ENCODE data around the gene LDB2. TPM values are rescaled to one million over a fixed set of nuclear protein-coding genes. Genes with fewer than 3 reads are reported as not detected.

Gene LDB2
- total and polyA plus RNA-seq, 2 experiments from 2014 or later: 48.6 to 80.1 TPM

DNA sequence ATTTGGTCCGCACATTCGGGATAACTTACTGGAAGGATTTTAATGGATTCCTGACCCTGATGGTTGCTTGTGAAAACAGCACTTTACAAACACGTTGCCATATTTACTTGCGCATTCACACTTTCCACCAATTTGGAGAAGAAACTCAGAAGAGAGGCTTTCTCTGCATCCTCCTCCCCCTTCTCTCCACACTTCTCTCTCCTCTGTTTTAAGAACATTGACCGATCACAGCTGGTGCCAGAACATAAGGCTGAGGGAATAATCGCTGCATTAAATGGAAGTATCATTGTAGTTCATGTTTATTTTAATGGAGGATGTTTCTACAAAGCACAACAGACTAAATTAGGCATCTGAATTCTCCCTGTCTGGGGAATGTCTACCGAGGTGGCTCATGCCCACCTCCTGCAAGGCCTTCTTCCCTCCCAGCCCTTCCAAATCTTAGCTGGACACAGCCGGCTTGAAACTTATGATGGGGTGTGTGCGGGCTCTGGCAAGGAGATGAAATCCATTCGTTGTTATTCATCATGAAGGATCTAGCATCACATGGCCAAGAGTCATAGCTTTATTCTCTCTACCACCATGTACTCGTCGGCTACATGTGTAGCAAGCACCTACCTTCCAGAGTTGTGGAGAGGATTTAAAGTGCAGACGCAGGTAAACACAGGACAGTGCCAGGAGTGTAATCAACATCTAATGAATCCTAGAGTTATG is 204.1 kb downstream of the LDB2 start (continued):
- TF ChIP-seq, protein P1, sequence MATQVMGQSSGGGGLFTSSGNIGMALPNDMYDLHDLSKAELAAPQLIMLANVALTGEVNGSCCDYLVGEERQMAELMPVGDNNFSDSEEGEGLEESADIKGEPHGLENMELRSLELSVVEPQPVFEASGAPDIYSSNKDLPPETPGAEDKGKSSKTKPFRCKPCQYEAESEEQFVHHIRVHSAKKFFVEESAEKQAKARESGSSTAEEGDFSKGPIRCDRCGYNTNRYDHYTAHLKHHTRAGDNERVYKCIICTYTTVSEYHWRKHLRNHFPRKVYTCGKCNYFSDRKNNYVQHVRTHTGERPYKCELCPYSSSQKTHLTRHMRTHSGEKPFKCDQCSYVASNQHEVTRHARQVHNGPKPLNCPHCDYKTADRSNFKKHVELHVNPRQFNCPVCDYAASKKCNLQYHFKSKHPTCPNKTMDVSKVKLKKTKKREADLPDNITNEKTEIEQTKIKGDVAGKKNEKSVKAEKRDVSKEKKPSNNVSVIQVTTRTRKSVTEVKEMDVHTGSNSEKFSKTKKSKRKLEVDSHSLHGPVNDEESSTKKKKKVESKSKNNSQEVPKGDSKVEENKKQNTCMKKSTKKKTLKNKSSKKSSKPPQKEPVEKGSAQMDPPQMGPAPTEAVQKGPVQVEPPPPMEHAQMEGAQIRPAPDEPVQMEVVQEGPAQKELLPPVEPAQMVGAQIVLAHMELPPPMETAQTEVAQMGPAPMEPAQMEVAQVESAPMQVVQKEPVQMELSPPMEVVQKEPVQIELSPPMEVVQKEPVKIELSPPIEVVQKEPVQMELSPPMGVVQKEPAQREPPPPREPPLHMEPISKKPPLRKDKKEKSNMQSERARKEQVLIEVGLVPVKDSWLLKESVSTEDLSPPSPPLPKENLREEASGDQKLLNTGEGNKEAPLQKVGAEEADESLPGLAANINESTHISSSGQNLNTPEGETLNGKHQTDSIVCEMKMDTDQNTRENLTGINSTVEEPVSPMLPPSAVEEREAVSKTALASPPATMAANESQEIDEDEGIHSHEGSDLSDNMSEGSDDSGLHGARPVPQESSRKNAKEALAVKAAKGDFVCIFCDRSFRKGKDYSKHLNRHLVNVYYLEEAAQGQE (IDR thresholded peaks at IDR 0.05; ENCODE audit: unreplicated experiment): no peak
- TF ChIP-seq NANOG (IDR thresholded peaks at IDR 0.05; ENCODE audit: borderline replicate concordance): no peak

DNA sequence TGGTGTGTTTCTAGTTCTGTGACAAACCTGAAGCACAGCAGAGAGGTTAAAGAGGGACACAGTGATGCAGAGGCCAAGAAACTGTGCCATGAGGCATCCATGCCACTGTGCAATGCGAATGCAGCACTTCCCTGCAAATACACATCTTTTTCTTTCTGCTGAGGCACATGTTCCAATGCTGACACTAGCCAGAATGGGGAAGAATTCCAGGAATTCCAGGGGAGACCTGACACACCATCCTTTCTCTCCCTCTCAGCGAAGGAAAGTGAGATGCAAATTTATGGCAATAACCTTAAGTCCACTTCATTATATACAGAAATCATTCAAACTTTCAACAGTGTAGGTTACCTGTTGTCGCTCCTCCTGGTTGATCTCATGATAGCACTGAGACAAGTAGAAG is 204.8 kb downstream of the LDB2 start:
- H3K27me3 Mint-ChIP-seq (ENCODE audit: insufficient read depth, low read depth, poor library complexity): peaks cover 13% of the 10 kb centered on the region
- H3K36me3 Mint-ChIP-seq (ENCODE audit: low read depth): peaks cover 11% of the 10 kb centered on the region; the same call in 2 of the 3 replicates
- H3K36me3 ChIP-seq (ENCODE audit: insufficient read depth): no peaks in the 10 kb centered on the region
- peak overlapping the region; percentile 81 for H3K27ac ChIP-seq (ENCODE audit: low read depth)
- peaks cover 61% of the 10 kb centered on the region for H3K4me1 Mint-ChIP-seq
- peak; percentile 62 for DNase-seq (ENCODE audit: low spot score)
- H3K79me2 ChIP-seq (replicated peaks; ENCODE audit: insufficient read depth): no peaks in the 10 kb centered on the region
- H3K9me3 Mint-ChIP-seq: no peaks in the 10 kb centered on the region
- no peaks in the 10 kb centered on the region for H3K27me3 ChIP-seq (ENCODE audit: insufficient read depth)
- no peak overlapping the region; the same call in 2 of the 3 replicates for H3K4me3 Mint-ChIP-seq
- H4K20me1 ChIP-seq (replicated peaks; ENCODE audit: insufficient read depth): no peaks in the 10 kb centered on the region
- H3K9me2 ChIP-seq (ENCODE audit: insufficient read depth): peaks cover 5% of the 10 kb centered on the region; the same call in 1 of the 2 replicates
- ATAC-seq: peak; percentile 42
- peaks cover 39% of the 10 kb centered on the region for H3K4me1 ChIP-seq (ENCODE audit: insufficient read depth)
- H2AFZ ChIP-seq: no peak overlapping the region
- no peak overlapping the region for H3K4me3 ChIP-seq
- peak overlapping the region; percentile 80; the same call in 1 of the 2 replicates for H3K27ac Mint-ChIP-seq
- H3F3A ChIP-seq (replicated peaks; ENCODE audit: low read depth): no peaks in the 10 kb centered on the region
- H3K4me2 ChIP-seq: peak overlapping the region; percentile 13; the same call in 1 of the 2 replicates
- TF ChIP-seq JUNB (IDR thresholded peaks at IDR 0.05; ENCODE audit: unreplicated experiment): no peak
- TF ChIP-seq, protein P2, sequence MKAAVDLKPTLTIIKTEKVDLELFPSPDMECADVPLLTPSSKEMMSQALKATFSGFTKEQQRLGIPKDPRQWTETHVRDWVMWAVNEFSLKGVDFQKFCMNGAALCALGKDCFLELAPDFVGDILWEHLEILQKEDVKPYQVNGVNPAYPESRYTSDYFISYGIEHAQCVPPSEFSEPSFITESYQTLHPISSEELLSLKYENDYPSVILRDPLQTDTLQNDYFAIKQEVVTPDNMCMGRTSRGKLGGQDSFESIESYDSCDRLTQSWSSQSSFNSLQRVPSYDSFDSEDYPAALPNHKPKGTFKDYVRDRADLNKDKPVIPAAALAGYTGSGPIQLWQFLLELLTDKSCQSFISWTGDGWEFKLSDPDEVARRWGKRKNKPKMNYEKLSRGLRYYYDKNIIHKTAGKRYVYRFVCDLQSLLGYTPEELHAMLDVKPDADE (IDR thresholded peaks at IDR 0.05): no peak
- TF ChIP-seq, protein P3, sequence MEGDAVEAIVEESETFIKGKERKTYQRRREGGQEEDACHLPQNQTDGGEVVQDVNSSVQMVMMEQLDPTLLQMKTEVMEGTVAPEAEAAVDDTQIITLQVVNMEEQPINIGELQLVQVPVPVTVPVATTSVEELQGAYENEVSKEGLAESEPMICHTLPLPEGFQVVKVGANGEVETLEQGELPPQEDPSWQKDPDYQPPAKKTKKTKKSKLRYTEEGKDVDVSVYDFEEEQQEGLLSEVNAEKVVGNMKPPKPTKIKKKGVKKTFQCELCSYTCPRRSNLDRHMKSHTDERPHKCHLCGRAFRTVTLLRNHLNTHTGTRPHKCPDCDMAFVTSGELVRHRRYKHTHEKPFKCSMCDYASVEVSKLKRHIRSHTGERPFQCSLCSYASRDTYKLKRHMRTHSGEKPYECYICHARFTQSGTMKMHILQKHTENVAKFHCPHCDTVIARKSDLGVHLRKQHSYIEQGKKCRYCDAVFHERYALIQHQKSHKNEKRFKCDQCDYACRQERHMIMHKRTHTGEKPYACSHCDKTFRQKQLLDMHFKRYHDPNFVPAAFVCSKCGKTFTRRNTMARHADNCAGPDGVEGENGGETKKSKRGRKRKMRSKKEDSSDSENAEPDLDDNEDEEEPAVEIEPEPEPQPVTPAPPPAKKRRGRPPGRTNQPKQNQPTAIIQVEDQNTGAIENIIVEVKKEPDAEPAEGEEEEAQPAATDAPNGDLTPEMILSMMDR (conservative IDR thresholded peaks at IDR 0.05; ENCODE audit: low read depth in 2 of 2): no peak
- no peak for TF ChIP-seq STAT1 (IDR thresholded peaks at IDR 0.05; ENCODE audit: unreplicated experiment)
- TF ChIP-seq, protein P4, sequence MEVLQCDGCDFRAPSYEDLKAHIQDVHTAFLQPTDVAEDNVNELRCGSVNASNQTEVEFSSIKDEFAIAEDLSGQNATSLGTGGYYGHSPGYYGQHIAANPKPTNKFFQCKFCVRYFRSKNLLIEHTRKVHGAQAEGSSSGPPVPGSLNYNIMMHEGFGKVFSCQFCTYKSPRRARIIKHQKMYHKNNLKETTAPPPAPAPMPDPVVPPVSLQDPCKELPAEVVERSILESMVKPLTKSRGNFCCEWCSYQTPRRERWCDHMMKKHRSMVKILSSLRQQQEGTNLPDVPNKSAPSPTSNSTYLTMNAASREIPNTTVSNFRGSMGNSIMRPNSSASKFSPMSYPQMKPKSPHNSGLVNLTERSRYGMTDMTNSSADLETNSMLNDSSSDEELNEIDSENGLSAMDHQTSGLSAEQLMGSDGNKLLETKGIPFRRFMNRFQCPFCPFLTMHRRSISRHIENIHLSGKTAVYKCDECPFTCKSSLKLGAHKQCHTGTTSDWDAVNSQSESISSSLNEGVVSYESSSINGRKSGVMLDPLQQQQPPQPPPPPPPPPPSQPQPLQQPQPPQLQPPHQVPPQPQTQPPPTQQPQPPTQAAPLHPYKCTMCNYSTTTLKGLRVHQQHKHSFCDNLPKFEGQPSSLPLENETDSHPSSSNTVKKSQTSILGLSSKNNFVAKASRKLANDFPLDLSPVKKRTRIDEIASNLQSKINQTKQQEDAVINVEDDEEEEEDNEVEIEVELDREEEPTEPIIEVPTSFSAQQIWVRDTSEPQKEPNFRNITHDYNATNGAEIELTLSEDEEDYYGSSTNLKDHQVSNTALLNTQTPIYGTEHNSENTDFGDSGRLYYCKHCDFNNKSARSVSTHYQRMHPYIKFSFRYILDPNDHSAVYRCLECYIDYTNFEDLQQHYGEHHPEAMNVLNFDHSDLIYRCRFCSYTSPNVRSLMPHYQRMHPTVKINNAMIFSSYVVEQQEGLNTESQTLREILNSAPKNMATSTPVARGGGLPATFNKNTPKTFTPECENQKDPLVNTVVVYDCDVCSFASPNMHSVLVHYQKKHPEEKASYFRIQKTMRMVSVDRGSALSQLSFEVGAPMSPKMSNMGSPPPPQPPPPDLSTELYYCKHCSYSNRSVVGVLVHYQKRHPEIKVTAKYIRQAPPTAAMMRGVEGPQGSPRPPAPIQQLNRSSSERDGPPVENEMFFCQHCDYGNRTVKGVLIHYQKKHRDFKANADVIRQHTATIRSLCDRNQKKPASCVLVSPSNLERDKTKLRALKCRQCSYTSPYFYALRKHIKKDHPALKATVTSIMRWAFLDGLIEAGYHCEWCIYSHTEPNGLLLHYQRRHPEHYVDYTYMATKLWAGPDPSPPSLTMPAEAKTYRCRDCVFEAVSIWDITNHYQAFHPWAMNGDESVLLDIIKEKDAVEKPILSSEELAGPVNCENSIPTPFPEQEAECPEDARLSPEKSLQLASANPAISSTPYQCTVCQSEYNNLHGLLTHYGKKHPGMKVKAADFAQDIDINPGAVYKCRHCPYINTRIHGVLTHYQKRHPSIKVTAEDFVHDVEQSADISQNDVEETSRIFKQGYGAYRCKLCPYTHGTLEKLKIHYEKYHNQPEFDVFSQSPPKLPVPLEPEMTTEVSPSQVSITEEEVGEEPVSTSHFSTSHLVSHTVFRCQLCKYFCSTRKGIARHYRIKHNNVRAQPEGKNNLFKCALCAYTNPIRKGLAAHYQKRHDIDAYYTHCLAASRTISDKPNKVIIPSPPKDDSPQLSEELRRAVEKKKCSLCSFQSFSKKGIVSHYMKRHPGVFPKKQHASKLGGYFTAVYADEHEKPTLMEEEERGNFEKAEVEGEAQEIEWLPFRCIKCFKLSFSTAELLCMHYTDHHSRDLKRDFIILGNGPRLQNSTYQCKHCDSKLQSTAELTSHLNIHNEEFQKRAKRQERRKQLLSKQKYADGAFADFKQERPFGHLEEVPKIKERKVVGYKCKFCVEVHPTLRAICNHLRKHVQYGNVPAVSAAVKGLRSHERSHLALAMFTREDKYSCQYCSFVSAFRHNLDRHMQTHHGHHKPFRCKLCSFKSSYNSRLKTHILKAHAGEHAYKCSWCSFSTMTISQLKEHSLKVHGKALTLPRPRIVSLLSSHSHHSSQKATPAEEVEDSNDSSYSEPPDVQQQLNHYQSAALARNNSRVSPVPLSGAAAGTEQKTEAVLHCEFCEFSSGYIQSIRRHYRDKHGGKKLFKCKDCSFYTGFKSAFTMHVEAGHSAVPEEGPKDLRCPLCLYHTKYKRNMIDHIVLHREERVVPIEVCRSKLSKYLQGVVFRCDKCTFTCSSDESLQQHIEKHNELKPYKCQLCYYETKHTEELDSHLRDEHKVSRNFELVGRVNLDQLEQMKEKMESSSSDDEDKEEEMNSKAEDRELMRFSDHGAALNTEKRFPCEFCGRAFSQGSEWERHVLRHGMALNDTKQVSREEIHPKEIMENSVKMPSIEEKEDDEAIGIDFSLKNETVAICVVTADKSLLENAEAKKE (CRISPR knock-in tag; IDR thresholded peaks at IDR 0.05): no peak
- no peak for TF ChIP-seq EZH2phosphoT487 (IDR thresholded peaks at IDR 0.05; ENCODE audit: unreplicated experiment)
- TF ChIP-seq EZH2 (IDR thresholded peaks at IDR 0.05; ENCODE audit: low read depth, unreplicated experiment): no peak
- no peak for TF ChIP-seq NANOG (IDR thresholded peaks at IDR 0.05; ENCODE audit: borderline replicate concordance)
